SK-MEL-5 (cell line): ENCODE results near the gene OR6C1. TPM values are rescaled to one million over a fixed set of nuclear protein-coding genes. Genes with fewer than 3 reads are reported as not detected.
"Not testable (repeated sequence)": the region's sequence is repeated elsewhere in the genome, so short reads cannot be mapped to it uniquely, and the experiment has no call there.

Experiments used
- DNase-seq: peaks from one replicate; pipeline ENCODE4 v3.0.0-alpha.2; 2016; ENCODE audit warnings: low read depth, low spot score
- in situ Hi-C: cut with HindIII; loops from 2 replicates; pipeline ENCODE4 v1.10.0; 2016; ENCODE audit warnings: low sequenced_read_pairs, high pct_unique_total_duplicates, low pct_unique_long_range_greater_than_20kb
- polyA plus RNA-seq, 2 experiments: library from polyadenylated mRNA; depleted of rRNA; stranded (reverse); fragments of >200 nt; gene quantifications; 2 replicates each; pipeline ENCODE4 v1.2.3, GENCODE V29; 2015
- total RNA-seq: library from RNA; depleted of rRNA; stranded (reverse); fragments of >200 nt; shearing (Covaris generic); gene quantifications from 2 replicates; pipeline ENCODE4 v1.2.3, GENCODE V29; 2014; rRNA removed

Gene OR6C1
- total RNA-seq: not detected in 2 replicates
- polyA plus RNA-seq (2015; cell fraction: cytosol; rRNA removed): not detected in 2 replicates
- polyA plus RNA-seq (2015; cell fraction: nucleus; rRNA removed): not detected in 2 replicates

DNA sequence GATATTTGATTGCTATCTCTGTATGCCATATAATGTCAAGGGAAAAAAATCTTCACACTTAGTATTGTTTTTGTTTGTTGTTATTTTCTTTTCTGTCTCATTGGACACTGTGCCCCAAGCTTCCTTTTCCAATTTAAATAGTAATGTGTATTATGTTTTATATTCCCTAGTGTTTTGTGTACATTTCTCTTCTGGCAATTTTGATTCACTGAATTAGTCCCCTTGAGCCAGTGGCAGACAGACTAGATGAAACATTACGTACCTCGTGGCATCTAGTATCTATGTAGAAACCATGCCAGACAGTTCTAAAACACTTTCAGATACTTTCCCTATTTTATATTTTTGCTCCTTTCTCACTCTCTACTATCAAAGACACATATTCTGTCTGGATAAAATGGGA is at the start of gene OR6C1:
Gene OR6C1 (plus strand): TSS at position 301 of the 400 bp plus-strand sequence. CDS start 6,257 bp downstream, outside the sequence.
- in situ Hi-C loops: no loop called here
- DNase-seq: no peak

DNA sequence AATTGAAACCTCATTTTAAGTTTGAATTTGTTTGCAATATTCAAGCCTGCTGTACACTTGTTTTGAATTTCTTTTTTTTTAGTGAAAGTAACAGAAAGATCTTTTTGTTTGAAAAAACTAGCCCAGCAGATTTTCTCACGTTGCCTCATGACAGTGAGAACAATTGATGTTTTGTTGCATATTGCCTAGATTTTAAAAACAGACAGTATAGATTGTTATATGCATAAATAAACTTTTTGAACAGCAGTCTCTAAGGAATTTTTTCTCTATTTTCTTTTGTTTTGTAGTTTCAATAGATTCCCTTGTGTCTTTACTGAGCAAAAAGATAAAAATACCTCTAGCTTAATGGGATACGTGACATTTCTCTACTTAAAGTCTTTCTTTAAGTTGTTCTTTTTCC is 33.2 kb upstream of the OR6C1 start:
- DNase-seq: peak; percentile 94
- in situ Hi-C loops: no loop called here

DNA sequence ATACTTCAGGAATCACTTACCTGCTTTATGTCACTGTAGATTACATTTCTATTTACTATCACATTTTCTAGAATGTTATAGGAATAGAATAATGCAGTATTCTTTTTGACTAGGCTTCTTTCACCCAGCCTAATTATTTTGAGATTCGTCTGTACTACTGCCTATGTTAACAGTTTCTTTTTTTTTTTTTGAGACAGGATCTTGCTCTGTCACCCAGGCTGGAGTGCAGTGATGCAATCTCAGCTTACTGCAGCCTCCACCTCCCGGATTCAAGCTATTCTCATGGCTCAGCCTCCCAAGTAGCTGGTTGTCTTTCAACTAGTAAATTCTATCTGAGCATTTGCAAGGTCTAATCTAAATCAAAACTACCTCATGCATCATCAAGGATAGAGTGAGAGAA is 24.1 kb upstream of the OR6C1 start:
- in situ Hi-C loops: no loop called here
- DNase-seq: no peak

DNA sequence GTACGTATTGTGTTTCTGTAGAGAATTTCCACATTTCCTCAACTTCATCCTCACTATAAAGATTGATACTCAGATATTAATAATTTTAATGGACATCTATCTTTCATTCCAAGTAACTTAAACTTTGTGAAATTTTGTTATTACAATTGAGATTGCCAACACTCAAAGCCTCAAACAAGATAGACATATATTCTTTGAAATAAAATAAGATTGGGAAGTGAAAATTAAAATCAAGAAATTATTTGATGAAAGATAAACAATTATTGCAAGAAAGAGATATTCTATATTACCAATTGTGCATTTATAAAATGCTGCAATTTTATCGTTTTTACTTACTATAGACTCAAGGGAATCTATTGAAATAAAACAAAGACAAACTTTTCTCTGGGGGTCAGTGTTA is 17.7 kb upstream of the OR6C1 start, which contains the start of gene OR6C6:
Gene OR6C6 (minus strand): TSS at position 101 of the 400 bp plus-strand sequence. CDS start 1,337 bp downstream, outside the sequence.
- in situ Hi-C loops: no loop called here
- no peak for DNase-seq

GRCh38 chr12:55320201-55320600 is 6.1 kb downstream of the OR6C1 start:
- in situ Hi-C loops: no loop called here
- no peak for DNase-seq

DNA sequence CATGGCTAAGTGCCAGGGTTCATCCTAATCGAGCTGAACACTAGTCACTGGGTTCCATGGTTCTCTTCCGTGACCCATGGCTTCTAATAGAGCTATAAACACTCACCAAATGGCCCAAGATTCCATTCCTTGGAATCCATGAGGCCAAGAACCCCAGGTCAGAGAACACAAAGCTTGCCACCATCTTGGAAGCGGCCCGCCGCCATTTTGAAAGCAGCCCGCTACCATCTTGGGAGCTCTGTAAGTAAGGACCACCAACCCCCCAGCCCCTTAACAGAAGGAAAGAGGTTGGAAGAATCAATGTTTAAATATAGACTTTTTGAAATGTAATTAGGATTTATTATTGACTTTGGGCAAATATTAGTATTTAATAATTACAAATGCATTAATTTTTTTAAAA is 11.7 kb downstream of the OR6C1 start:
- in situ Hi-C loops, DNase-seq: not testable (repeated sequence)

DNA sequence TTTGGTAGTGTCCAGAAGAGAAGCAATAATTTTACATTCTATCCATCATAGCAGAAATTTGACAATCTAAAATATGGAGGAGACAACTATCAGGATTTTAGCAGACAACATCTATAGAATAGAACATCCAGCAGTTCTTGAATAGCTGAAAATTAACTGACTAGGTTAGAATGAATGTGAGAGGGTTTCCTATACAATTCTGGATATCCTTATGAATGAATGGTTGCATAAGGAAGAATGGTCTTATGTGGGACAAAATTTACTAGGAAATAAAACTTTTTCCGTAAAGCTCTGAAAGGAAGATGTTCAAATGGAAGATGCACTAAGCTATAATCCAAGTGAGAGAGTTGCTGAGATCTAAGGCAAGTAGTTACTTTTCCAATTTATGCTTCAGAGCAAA is 16.3 kb downstream of the OR6C1 start, which contains the start of gene OR6C3:
Gene OR6C3 (plus strand): TSS at position 301 of the 400 bp plus-strand sequence. CDS start 955 bp downstream, outside the sequence.
- no peak for DNase-seq
- in situ Hi-C loops: no loop called here

GRCh38 chr12:55336002-55336401 is 21.9 kb downstream of the OR6C1 start:
- in situ Hi-C loops: no loop called here
- no peak for DNase-seq

DNA sequence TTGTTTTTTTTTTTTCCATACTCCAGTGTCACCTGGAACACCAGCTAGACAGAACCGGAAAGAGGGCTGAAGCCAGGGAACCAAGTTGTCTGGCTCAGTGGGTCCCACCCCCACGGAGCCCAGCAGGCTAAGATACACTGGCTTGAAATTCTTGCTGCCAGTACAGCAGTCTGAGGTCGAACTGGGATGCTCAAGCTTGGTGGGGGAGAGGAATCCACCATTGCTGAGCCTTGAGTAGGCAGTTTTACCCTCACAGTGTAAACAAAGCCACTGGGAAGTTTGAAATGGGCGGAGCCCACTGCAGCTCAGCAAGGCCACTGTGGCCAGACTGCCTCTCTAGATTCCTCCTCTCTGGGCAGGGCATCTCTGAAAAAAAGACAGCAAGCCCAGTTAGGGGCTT is 41.2 kb downstream of the OR6C1 start:
- in situ Hi-C loops: not testable (repeated sequence)

DNA sequence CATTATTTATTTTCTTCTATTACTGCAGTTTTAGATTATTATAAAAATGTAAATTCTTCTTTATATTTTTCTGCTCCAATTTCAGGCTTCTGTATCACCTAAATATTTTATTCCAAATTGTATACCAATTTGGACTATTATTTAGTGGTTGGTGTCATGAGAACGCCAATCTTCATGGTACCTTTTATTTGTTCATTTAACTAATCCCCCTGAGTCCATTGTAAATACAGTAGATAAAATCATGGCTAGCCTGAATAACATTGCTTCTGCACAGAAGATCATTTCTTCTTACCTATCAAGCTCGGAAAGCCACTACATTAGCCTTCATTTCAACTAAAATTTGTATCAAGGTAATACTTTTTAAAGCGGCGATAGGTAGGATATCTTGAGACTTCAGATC is 48.5 kb downstream of the OR6C1 start, which contains the start of gene OR6C75:
Gene OR6C75 (plus strand): TSS at position 301 of the 400 bp plus-strand sequence. CDS start 2,136 bp downstream, outside the sequence.
- in situ Hi-C loops: no loop called here

More for the DNA sequence above, 41.2 kb downstream of the OR6C1 start:
- DNase-seq: not testable (repeated sequence)

GRCh38 chr12:55365086-55365485 is 50.9 kb downstream of the OR6C1 start:
- in situ Hi-C loops: no loop called here
- DNase-seq: no peak

More for the DNA sequence above, 48.5 kb downstream of the OR6C1 start, which contains the start of gene OR6C75:
- DNase-seq: no peak

Other genes with a start within 250 kb of the OR6C1 start
- gene OR9K2, start 187.9 kb upstream of the OR6C1 start, total RNA-seq: not detected in 2 replicates
- gene OR10A7, start 93.3 kb upstream of the OR6C1 start, total RNA-seq: not detected in 2 replicates
- gene OR6C74, start 69.7 kb upstream of the OR6C1 start, total RNA-seq: not detected in 2 replicates
- gene OR6C6, start 17.8 kb upstream of the OR6C1 start, total RNA-seq: not detected in 2 replicates
- gene OR6C3, start 16.4 kb downstream of the OR6C1 start, total RNA-seq: not detected in 2 replicates
- not detected in 2 replicates for gene OR6C75, start 48.6 kb downstream of the OR6C1 start, total RNA-seq
- gene OR6C65, start 86.2 kb downstream of the OR6C1 start, total RNA-seq: not detected in 2 replicates
- not detected in 2 replicates for gene OR6C76, start 111.9 kb downstream of the OR6C1 start, total RNA-seq
- gene OR6C2, start 129.7 kb downstream of the OR6C1 start, total RNA-seq: not detected in 2 replicates
- gene OR6C70, start 155.8 kb downstream of the OR6C1 start, total RNA-seq: not detected in 2 replicates
- not detected in 2 replicates for gene OR6C68, start 178.0 kb downstream of the OR6C1 start, total RNA-seq
- gene OR6C4, start 235.3 kb downstream of the OR6C1 start, total RNA-seq: not detected in 2 replicates